AG04450 (cell line): ENCODE results near the gene CABLES2. TPM values are rescaled to one million over a fixed set of nuclear protein-coding genes. Genes with fewer than 3 reads are reported as not detected.

Experiments used
- CTCF ChIA-PET: fragments of 300-600, 350-600 bp; formaldehyde crosslinking; extraction: SDS; loops from one replicate; lab custom pipeline; 2022; ENCODE audit warnings: antibody characterized with exemption, inconsistent platforms; lab: Charles Lee
- POLR2A ChIA-PET: fragments of 350-600 bp; formaldehyde crosslinking; extraction: SDS; loops from one replicate; lab custom pipeline; 2021; ENCODE audit warnings: antibody characterized with exemption, inconsistent platforms; lab: Yijun Ruan, JAX
- DNase-seq: peaks from one replicate; pipeline ENCODE4 v3.0.0-alpha.2; 2011; ENCODE audit warnings: low read depth, low spot score
- H3K27ac ChIP-seq: one replicate; pipeline ENCODE4 v1.5.1; 2012; ENCODE audit warnings: low read depth, low read length, control low read depth
- H3K27me3 ChIP-seq: one replicate; pipeline ENCODE4 v1.6.0; 2012; ENCODE audit warnings: low read length; ENCODE audit not compliant: control insufficient read depth, insufficient read depth
- H3K4me3 ChIP-seq: 2 replicates; pipeline ENCODE4 v1.5.1; 2011; ENCODE audit warnings: mild to moderate bottlenecking, low read depth, low read length, control low read depth
- H3K9me3 ChIP-seq: 2 replicates; pipeline ENCODE4 v1.5.1; 2012; ENCODE audit warnings: low read length; ENCODE audit not compliant: control insufficient read depth, insufficient read depth
- CTCF ChIP-seq: IDR thresholded peaks from 2 replicates; pipeline ENCODE4 v1.5.1; 2011; ENCODE audit warnings: low read depth, low read length, control low read depth, inconsistent platforms
- polyA plus RNA-seq: library from polyadenylated mRNA; depleted of rRNA; stranded (reverse); fragments of >200 nt; gene quantifications from 2 replicates; pipeline ENCODE4 v1.2.3, GENCODE V29; 2011

The CABLES2 gene
- polyA plus RNA-seq, 1 experiment = 3.8 TPM

DNA sequence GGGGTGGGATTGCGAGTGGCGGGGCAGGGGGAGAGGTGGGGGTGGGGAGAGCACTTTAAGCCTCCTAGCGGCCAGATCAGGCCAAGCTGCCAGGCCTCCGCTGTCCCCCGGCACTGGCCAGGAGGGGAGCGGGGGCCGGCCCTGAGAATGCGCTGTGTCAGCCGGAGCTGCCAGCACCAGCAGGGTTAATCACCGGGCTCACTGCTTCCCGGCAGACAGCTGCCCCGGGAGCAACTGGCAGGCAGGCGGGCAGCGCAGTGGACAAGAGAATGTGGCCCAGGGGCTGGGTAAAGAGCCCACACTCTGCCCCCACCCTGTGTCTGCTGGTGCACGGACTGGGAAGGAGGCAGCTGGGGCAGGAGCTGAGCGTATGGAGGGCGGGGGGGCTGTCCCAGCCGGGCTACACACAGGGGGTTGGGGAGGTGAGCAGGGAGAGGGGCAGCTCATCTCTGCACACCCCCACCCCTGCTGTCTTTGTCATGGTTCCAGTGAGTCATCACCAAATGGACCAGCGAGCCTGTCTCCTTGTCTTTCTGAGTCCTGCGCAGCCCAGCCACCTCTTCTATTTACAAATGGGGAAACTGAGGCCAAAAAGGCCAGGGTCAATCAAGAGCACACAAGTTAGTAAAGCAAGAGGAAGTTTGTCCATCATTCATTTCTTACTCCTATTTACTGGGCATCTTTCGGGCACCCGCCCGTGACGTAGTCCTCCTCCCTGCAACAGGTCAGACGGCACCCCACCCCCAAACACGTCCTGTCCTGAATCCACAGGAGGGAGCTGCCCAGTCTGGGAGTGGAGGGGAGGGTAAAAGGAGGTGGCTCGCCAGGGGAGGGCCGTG is 37.9 kb downstream of the CABLES2 start:
- H3K27me3 ChIP-seq = no peaks in the 10 kb centered on the region
- ChIA-PET CTCF (interaction anchor here (0.8 to 2.4 kb wide), 5 partner anchors 14 to 68 kb away, joined by 3 to 16 read pairs (median 6); no protein-coding TSS in a partner anchor), POLR2A (interaction anchor here (0.7 to 1.4 kb wide), 4 partner anchors 11 to 52 kb away, joined by 4 to 6 read pairs (median 4); partner anchors contain the start of gene RPS21)
- peak overlapping the region; percentile 39 for H3K4me3 ChIP-seq
- peak overlapping the region; percentile 21 for H3K27ac ChIP-seq
- peaks cover 15% of the 10 kb centered on the region for H3K9me3 ChIP-seq
- TF ChIP-seq CTCF = peak; percentile 37
- no peak for DNase-seq

GRCh38 chr20:62368392-62368975 is 38.6 kb downstream of the CABLES2 start:
- no peak for DNase-seq
- ChIA-PET POLR2A (interaction anchor here (0.7 to 1.4 kb wide), 5 partner anchors 11 to 52 kb away, joined by 3 to 6 read pairs (median 4); partner anchors contain the start of gene RPS21), CTCF (interaction anchor here (0.6 to 2.4 kb wide), 6 partner anchors 14 to 68 kb away, joined by 3 to 16 read pairs (median 4); partner anchors contain the start of gene RPS21)
- TF ChIP-seq CTCF = no peak
- Histone ChIP-seq H3K4me3 (peak overlapping the region; percentile 39), H3K27me3 (no peaks in the 10 kb centered on the region), H3K9me3 (peaks cover 8% of the 10 kb centered on the region), H3K27ac (no peak overlapping the region)

- CTCF ChIA-PET = interaction anchor here (0.6 to 2.4 kb wide), 4 partner anchors 15 to 67 kb away, joined by 3 to 16 read pairs (median 6); partner anchors contain the start of gene RPS21
- POLR2A ChIA-PET = interaction anchor here (0.6 to 1.4 kb wide), 6 partner anchors 10 to 51 kb away, joined by 3 to 9 read pairs (median 4); partner anchors contain the start of gene RPS21
- H3K4me3 ChIP-seq = peak overlapping the region; percentile 32
Measured at GRCh38 chr20:62367633-62368391, 39.3 kb downstream of the CABLES2 start.

GRCh38 chr20:62367136-62367632 is 39.9 kb downstream of the CABLES2 start, which contains the start of gene LAMA5:
Gene LAMA5 (minus strand): TSS chr20:62367312. CDS start chr20:62367245, 67 bp downstream.
- H3K27ac ChIP-seq = no peak within 1 kb of the TSS
- no peaks in the 10 kb centered on the region; the same call in 1 of the 2 replicates for H3K9me3 ChIP-seq
- POLR2A ChIA-PET = interaction anchor here (0.6 to 0.9 kb wide), 2 partner anchors 11 to 28 kb away, joined by 3 to 9 read pairs; no protein-coding TSS in a partner anchor
- H3K27me3 ChIP-seq = no peaks in the 10 kb centered on the region
- peak within 1 kb of the TSS; percentile 62 for H3K4me3 ChIP-seq
- DNase-seq = no peak
- TF ChIP-seq CTCF = no peak
- CTCF ChIA-PET = interaction anchor here (2.4 kb wide), 1 partner anchor 16 kb away, joined by 16 read pairs; no protein-coding TSS in a partner anchor

More at GRCh38 chr20:62367633-62368391, 39.3 kb downstream of the CABLES2 start:
- TF ChIP-seq CTCF = no peak
- Histone ChIP-seq H3K27ac (no peak overlapping the region), H3K9me3 (peaks cover 5% of the 10 kb centered on the region; the same call in 1 of the 2 replicates), H3K27me3 (no peaks in the 10 kb centered on the region)
- no peak for DNase-seq
